Esophagus squamous epithelium (tissue), 4 donors: ENCODE data around the gene SLC5A9.

Experiments
- POLR2A ChIP-seq, 4 donors: fragments of 450-650 bp; IDR thresholded peaks; one replicate each; pipeline ENCODE4 v1.6.1; 2017; ENCODE audit warnings: antibody characterized with exemption in 4 of 4, mild to moderate bottlenecking in 4 of 4, moderate library complexity in 3 of 4
- TF ChIP-seq, protein P1 (sequence below), 6 experiments: fragments of 450-650 bp in 4 of 6; fragments of 200-600 bp in 2 of 6; sonication (generic) in 2 of 6; IDR thresholded peaks; one replicate each; pipeline ENCODE4 v1.5.1; 2016 to 2019; ENCODE audit warnings: antibody characterized with exemption in 6 of 6, mild to moderate bottlenecking in 4 of 6, moderate library complexity in 4 of 6

DNA sequence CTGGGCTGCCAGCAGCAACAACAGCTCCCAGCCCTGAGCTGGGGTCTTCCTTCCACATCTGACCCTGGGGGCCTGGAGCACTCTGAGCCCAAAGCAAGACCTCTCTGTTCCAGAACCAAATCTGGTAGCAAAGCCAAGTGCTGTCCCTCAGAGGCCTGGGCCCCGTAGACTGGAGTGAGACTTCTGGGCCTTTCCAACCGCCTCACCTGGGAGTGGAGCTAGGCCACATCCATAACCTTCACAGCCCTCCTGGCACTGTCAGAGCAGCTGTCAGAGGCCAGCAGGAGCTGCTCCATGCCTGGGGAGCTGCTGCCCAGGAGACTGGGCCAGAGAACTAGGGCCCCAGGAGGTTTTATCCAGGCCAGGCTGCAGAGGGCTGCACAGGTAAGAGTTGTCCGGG lies 15.4 kb upstream of the SLC5A9 start:
- TF ChIP-seq, protein P1, sequence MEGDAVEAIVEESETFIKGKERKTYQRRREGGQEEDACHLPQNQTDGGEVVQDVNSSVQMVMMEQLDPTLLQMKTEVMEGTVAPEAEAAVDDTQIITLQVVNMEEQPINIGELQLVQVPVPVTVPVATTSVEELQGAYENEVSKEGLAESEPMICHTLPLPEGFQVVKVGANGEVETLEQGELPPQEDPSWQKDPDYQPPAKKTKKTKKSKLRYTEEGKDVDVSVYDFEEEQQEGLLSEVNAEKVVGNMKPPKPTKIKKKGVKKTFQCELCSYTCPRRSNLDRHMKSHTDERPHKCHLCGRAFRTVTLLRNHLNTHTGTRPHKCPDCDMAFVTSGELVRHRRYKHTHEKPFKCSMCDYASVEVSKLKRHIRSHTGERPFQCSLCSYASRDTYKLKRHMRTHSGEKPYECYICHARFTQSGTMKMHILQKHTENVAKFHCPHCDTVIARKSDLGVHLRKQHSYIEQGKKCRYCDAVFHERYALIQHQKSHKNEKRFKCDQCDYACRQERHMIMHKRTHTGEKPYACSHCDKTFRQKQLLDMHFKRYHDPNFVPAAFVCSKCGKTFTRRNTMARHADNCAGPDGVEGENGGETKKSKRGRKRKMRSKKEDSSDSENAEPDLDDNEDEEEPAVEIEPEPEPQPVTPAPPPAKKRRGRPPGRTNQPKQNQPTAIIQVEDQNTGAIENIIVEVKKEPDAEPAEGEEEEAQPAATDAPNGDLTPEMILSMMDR (IDR thresholded peaks at IDR 0.05), result no peak
- no peak for TF ChIP-seq POLR2A (IDR thresholded peaks at IDR 0.05)
